GM19035 (cell line): ENCODE measurements around the gene ALDH1A2.
"Not testable (repeated sequence)": the region's sequence is repeated elsewhere in the genome, so short reads cannot be mapped to it uniquely, and the experiment has no call there.

Experiments used
- ATAC-seq: cut with Tn5 transposase; IDR thresholded peaks from one replicate; pipeline ENCODE4 v1.9.1; 2021; ENCODE audit not compliant: unreplicated experiment

The ALDH1A2 gene

DNA sequence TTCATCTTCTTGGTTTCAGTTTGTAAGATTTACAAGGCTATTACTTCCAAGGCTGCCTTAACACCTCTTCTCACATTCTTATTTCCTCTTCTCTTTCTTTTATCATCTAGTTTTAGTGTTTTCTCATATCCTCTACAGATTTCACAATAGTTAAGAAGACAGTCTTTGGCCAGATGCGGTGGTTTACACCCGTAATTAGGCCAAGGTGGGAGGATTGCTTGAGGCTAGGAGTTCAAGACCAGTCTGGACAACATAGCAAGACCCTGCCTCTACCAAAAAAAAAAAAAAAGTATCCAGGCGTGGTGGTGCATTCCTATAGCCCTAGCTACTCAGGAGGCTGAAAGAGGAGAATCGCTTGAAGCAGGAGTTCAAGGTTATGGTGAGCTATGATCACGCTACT lies 3.5 kb upstream of the ALDH1A2 start:
- no peak for ATAC-seq

DNA sequence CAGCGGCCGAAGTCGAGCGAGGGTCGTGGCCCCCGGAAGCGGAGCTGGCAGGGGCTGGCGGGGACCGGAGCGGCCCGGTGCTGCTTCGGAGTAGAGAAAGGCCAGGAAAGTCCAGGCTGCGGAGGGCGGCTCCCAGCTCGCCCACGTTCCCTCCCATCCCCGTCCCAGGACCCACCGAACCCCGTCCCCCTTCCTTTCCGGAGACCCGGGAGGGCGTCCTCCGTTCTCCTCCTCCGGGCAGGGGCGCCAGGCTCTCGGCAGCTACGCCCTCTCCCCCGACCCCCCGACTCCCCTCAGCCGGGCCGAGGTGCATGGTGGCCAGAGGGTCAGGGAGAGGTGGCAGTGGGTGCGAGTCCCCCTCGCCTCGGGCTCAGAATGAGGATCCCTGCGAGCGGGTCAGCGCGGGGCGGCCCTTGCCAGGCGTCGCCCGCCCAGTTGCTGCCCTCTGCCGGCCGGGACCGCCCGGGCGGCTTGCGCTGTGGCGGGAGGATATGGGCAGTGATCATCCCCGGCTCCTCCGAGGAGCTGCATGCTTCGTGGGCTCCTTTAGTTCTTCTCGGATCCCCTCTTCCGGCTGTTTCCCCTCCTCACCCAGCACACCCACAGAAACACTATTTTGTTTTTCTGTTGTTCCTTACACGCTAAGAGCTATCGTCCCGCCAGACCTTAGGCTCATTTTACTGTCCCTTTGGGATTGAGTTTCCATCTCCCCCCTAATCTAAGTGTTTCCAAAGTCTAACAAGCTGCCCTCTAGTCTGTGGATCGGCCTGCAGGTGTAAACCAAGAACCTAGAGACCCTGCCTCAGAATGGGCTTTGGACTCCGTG lies 744 bp upstream of the ALDH1A2 start:
- no peak for ATAC-seq

DNA sequence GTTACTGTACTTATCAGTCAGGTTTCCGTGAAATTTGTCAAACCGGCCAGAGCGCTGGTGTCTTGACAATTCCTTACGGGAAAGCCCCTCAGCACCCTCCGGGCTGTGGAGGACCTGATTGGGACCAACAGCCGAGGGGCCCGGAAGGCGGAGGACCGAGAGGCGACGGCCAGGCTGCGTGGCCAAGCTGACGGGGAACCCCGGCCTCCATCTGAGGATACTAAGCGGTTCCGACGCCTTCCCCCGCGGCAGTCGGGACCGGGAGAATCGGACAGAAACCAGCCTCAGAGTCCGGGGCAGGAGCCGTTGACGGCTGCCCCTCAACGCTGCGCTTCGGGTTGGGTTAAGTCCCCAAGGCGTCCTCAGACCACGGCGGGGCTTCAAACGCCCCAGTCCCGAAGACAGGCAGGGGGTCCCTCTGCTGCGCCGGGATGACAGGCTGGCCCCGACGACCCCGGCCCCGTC lies 499 bp downstream of the ALDH1A2 start:
- ATAC-seq: no peak

DNA sequence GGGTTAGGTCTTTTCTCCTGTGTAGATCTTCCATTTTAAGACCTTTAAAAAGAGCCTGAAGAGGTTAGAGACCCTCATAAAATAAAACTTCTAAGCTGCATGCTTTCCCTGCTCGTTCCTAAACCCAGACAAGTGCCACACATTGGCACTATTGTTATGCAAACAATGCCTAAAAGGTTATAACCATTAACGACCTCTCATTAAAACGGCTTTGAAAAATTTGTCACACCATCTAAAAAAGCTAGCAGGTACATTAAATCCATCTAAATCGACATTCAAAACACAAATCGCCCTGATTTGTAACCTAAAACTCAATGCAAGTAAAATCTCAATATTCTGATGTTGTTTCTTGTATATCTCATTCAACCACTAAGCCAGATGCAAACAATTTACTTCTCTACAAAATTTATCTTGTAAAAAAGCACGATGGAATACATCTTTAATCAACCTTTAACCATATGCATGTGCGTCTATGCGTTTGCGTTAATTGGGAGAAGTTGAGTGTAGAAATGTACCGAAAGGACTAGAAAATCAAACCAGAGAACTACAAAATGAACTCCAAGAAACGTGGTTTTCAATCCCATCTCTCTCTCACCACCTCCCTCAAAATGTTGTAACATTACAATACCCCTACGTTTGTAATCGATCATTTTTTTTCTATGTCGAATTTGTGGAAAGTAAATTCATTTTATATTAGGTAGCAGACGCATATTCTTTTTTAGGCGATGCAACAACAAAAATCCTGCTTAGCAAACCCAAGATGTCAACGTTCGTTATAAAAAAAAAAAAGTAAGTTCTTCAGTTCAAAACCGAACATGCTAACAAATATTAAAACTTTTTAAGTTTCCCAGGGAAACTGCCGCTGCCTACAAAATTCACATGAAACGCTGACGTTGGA lies 1.2 kb downstream of the ALDH1A2 start:
- ATAC-seq: no peak

DNA sequence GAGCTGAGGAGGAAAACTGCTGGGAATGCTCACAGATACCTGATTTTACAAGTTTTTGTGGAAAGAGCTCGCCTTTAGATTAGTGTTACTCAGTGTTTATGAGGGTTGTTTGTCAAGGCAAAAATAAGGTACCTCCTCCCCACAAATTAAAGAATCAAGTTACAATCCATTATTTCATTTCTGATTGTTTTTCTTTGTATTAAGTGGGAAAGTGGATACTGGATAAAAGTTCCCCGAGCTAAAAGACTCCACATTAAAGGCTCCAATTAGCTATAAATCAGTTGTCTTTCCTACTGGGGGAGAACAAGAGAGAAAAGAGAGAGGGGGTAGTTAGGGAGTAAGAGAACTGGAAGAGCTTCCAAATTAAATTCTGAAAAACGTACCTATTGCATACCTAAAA lies 1.9 kb downstream of the ALDH1A2 start:
- ATAC-seq: no peak

DNA sequence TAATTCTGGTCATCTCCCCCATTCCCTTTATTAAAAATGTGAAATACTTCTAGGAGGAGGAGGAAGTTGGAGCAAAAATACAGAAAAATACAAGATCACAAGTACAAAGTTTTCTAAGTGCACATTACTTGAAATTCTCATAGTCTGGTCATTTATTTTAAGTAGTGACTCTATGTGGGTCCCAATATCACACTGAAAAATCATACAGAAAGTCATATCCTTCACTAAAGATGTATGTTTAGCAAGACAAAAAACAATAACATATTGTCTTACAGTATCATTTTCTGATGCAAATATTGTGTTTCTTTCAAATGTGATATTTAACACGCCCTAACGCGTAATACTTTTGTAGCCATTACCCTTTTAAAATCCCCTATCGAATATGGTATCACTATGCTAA lies 2.5 kb downstream of the ALDH1A2 start:
- no peak for ATAC-seq

DNA sequence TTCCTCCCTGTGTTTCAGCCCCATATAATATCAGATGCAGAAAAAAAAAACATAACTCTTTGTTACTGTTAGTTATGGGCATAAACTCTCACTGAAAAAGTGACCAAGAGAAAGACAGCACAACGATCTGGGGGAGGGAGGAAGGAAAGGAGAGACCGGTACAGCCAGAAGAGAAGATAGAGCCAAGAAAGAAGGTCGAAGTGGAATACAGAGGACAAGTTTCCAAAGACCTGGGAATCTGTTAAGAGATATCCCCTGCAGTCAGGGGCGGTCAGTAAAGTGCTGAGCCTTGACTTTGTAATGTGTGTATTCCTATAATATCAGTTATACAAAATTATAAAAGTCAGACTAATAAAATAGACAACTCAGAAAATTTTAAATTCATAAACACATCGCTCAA lies 3.3 kb downstream of the ALDH1A2 start:
- no peak for ATAC-seq

DNA sequence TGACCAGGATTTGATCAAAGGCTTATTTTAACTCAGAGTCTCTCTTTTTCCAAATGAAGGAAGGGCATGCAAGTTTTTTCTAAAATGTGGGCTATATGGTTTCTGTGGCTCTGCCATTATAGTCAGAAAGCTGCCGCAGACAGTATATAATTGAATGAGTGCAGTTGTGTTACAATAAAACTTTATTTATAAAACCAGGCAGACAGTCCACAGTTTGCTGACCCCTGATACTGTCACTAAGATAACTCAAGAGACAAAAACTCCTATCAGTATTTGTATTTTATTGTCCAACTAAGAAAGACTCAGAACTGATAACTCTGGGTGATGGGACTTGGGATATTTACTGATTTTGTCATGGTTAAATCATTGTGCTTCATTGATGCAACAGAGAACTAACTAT lies 4.9 kb downstream of the ALDH1A2 start:
- no peak for ATAC-seq

DNA sequence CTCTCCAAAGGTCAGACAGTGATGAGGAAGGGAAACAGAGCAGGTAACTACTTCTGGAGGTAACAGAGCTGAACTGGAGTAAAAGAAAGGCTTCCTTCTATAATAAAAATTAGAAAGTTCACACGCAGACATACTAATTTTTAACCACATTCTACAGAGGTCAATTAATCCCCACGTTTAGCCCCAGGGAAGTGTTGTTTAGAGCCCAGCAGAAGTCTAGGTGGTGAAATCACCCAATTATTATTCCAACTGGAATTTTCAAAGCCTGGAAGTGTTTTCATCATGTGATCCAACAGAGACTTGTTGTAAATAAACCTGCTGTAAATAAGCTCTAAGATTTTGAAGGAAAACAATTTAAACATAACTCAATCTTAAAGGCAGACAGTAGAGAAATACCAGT lies 6.8 kb downstream of the ALDH1A2 start:
- ATAC-seq: no peak

DNA sequence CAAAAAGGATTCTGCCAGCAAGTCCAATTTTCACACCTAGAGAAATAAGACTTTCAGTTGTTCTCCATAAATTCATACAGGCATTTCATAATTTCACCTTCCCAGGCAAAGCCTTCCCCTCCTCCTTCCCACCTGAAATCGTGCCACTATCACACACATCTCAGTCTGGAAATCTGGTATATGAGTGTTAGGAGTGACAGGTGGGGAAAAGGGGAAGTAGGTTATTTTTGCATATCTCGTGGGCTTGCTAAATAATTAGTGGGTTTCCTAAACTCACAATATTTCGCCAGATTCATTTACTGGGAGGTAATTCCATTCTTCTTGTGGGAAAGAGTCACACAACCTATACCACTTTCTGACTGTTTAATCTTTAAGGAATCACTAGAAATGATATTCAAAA lies 7.4 kb downstream of the ALDH1A2 start:
- no peak for ATAC-seq

DNA sequence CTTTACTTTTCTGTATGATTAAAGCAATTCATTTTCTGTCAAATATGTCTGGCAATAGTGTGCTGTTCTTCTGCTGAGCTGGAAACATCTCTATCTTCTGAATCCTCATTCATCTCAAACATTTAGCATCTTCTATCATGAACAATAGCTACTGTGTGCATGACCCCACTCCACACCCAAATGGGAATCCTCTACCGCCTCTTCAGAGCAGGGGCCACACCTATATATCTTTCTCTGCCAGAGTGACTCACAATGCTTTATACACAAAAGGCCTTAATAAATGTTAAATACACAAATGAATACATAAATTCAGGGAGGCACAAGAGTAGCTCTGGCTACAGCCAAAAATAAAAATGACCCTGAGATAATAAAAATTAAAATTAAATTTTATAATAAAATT lies 8.0 kb downstream of the ALDH1A2 start:
- ATAC-seq: no peak

DNA sequence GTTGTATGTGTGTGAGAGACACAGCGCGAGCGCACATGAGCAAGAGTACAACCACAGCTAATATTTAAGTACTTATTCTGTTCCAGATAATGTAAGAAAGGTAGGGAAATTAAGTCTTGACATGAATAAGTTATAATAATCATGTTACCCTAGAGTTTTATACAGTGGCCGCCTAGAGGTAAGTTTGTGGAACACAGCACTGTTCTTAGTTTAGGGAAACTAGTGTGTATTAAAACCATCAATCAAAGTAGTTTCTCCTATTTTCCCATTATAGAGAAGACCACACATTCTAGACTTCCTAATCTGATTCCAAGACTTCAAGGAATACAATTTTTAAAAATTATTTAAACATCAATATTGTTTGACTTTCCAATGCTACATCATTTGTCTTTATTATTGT lies 9.5 kb downstream of the ALDH1A2 start:
- no peak for ATAC-seq

DNA sequence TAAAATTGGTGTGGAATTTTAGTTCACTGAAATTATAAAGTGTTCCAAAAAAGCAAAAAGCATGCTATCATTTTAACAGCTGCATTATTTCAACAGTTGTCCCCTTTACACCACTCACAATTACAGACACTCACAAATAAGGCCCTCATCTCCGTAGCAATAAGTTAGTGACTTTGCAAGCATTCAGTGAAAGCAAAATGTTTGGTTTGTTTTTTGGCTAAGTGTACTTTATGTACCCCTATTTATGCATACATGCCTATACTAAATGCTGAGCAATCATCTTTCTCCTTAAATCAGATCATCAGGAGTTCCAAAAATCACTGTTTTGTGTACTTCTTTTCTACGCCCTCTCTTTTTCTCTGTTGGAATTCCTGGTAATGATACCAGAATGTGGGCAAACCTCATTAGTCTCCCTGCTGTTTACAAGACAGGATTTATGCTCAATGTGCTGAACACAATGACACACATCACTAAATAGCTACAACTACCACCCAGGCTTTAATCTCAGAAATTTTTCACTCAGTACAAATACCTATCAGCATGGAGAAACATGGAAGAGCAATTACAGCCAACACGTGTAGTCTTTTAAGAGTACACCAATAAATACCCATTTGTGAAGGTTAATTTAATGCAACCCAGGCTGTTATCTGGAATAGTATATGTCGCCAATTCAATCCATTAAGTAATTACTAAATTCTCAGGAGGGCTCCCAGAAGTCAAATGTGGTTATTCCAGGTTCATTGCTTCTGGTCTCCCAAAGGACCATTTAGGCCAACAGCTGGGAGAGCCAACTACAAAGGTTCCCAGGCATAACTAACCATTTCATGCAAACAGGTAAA lies 12.0 kb downstream of the ALDH1A2 start:
- ATAC-seq: no peak

DNA sequence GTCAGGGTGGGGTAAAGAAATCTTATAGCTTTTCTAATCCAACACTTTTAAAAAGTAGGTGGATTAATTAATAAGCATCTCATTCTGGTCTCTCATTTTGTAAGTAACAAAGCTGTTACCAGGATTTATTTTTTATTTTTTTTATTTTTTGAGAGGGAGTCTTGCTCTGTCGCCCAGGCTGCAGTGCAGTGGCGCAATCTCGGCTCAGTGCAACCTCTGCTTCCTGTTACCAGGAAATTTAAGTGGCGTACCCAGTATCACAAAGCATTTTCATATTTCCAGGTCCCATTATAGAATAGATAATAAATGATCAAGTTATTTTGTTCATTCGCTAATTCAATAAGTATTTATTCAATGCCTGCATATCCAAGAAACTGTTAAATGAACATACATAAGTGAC lies 13.2 kb downstream of the ALDH1A2 start:
- ATAC-seq: no peak

DNA sequence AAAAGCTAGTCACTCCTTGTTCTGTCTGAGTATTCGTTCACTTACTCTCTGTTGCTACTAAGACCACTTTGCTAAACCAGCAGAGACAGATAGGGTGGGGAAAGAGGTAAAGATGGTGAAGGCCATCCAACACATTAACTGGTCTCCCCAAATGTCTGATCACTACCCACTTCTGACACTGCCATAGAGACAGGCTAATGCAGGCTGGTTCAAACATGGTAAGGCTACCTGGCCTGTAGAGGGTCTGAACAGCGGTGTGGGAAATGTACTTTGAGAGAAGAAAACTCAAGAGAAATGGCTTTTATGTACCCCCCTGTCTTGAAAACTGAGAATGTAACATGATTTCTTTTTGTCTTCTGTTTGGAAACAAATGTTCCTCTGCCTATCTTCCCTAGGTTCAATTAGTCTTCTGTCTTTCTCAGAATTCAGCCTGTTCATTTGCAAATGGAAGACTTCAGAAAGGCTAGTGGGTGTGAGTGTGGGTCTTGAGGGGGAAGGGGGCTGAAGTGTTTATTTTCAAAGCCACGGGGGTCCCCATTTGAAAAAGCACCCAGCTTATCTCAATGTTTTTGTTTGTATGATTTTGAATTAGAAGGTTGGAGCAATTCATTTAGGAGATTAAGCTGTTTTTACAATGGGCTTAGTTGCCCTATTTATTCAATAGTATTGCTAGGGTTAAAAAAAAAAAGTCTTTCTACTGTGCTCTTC lies 15.8 kb downstream of the ALDH1A2 start:
- ATAC-seq: no peak

DNA sequence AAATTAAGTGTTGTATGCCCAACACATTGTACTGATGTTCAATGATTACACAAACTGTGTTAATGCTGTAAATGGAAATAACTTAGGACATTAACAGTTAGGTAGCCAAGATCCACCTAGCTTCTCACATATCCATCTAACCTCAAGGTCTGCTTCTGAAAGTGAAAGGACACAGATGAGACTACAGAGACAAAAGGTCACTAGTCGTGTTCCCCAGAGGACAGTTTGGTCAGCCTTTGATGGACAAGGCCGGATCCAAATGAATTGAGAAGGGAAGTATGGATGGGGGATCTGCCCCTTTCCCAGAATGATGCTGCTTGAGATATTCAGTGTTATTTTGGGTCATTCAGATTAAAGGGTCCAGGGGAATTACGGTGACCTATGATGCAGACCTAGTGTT lies 17.2 kb downstream of the ALDH1A2 start:
- ATAC-seq: no peak

DNA sequence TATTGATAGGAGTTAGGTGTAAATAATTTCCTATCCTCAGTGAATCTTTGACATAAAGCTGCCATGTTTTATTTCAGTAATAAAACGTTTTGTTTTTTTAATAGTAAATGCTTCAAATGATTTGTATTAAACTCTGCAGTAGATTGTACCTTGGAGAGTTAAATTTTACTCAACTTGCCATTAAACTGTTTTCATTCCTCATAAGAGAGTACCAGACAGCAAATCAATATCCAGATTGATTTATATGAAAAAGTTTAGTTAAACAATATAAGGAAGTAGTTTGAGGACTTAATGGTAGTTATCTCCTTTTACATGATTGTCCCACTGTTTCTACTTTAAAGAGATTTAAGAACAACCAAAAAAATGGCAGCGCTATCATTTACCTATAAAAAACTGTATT lies 18.4 kb downstream of the ALDH1A2 start:
- no peak for ATAC-seq

DNA sequence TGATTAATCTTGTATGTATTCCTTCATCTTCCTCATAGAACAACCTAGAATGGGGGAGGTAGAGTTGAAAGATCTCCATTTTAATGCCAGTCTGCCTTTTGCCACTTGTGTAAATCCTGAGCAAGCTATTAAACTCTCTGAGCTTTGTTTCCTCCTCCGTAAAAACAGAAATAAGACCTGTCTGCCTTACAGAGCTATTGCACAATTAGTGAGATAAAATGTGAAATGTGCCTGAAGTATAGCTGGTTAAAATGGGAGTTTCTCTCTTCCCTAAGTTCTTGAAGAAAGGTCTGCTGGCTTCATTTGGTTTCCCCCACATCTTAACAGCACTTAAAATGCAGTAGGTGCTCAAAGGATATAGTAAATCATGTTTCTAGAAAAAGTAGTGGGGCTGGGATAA lies 19.0 kb downstream of the ALDH1A2 start:
- no peak for ATAC-seq

DNA sequence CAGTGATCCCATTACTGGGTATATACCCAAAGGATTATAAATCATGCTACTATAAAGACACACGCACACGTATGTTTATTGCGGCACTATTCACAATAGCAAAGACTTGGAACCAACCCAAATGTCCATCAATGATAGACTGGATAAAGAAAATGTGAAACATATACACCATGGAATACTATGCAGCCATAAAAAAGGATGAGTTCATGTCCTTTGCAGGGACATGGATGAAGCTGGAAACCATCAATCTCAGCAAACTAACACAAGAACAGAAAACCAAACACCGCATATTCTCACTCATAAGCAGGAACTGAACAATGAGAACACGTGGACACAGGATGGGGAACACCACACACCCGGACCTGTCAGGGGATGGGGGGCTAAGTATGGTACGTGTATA lies 20.1 kb downstream of the ALDH1A2 start:
- ATAC-seq: not testable (repeated sequence)

DNA sequence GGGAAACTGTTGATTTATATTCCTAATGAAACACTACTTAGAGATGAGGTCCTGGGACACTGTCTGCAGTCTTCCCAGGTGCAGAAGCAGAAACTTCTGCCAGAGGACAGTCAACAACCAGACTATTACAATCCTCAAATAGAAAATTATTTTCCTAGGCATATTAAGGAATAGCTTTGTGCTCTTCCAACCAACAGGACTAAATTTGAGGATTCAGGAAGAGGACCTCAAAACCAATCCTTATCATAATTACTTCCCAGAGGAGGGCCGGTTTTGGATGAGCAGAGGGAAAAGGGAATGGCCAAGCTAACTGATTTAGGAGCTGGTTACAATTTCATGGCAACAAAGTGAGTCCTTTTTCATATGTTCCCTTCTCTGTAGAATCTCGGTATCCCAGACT lies 21.0 kb downstream of the ALDH1A2 start:
- ATAC-seq: no peak
